Neural cell (in vitro differentiated cells): ENCODE measurements around the gene PLEKHA5. TPM values are rescaled to one million over a fixed set of nuclear protein-coding genes. Genes with fewer than 3 reads are reported as not detected.

Source experiments
- H2AFZ ChIP-seq: fragments of 200-600, 300-800 bp; sonication (generic), shearing (Covaris generic); 2 replicates; pipeline ENCODE4 v1.6.0; 2014; ENCODE audit warnings: low read depth, mild to moderate bottlenecking, antibody characterized with exemption, low read length, moderate library complexity
- H3F3A ChIP-seq: fragments of 200-600 bp; shearing (Covaris generic); 2 replicates; pipeline ENCODE4 v1.6.1; 2016; ENCODE audit warnings: mild to moderate bottlenecking, moderate library complexity, mixed read lengths, antibody characterized with exemption, low read length; ENCODE audit not compliant: insufficient read depth, poor library complexity, severe bottlenecking
- H3K27ac ChIP-seq: fragments of 200-600, 300-800 bp; sonication (generic), shearing (Covaris generic); 2 replicates; pipeline ENCODE4 v1.5.1; 2014; ENCODE audit warnings: mild to moderate bottlenecking, low read length, moderate library complexity
- H3K27me3 ChIP-seq: fragments of 300-800, 200-600 bp; sonication (generic), shearing (Covaris generic); 2 replicates; pipeline ENCODE4 v1.6.0; 2014; ENCODE audit warnings: mild to moderate bottlenecking, low read depth, low read length, moderate library complexity; ENCODE audit not compliant: insufficient read depth
- H3K36me3 ChIP-seq: fragments of 300-800, 200-600 bp; sonication (generic), shearing (Covaris generic); 2 replicates; pipeline ENCODE4 v1.5.1; 2014; ENCODE audit warnings: mild to moderate bottlenecking, antibody characterized with exemption, low read length, moderate library complexity; ENCODE audit not compliant: insufficient read depth
- H3K4me2 ChIP-seq: fragments of 300-800, 200-600 bp; sonication (generic), shearing (Covaris generic); 2 replicates; pipeline ENCODE4 v1.6.0; 2014; ENCODE audit warnings: mild to moderate bottlenecking, low read length
- H3K4me3 ChIP-seq: fragments of 300-800, 200-600 bp; sonication (generic), shearing (Covaris generic); 2 replicates; pipeline ENCODE4 v1.5.1; 2014; ENCODE audit warnings: mild to moderate bottlenecking, low read length, moderate library complexity
- H3K79me2 ChIP-seq: fragments of 200-600 bp; shearing (Covaris generic); replicated peaks from 2 replicates; pipeline ENCODE4 v1.6.0; 2014; ENCODE audit warnings: mild to moderate bottlenecking, low read length, moderate library complexity; ENCODE audit not compliant: insufficient read depth
- H3K9ac ChIP-seq: fragments of 300-800, 200-600 bp; sonication (generic), shearing (Covaris generic); 2 replicates; pipeline ENCODE4 v1.6.1; 2016; ENCODE audit warnings: mild to moderate bottlenecking, low read length, mixed read lengths
- H3K9me2 ChIP-seq: fragments of 200-600 bp; shearing (Covaris generic); 2 replicates; pipeline ENCODE4 v1.6.1; 2016; ENCODE audit warnings: mild to moderate bottlenecking, low read length, mixed read lengths; ENCODE audit not compliant: insufficient read depth
- H3K9me3 ChIP-seq: fragments of 200-600, 300-800 bp; sonication (generic), shearing (Covaris generic); 2 replicates; pipeline ENCODE4 v1.6.1; 2016; ENCODE audit warnings: mild to moderate bottlenecking, mixed run types, low read length, moderate library complexity, mixed read lengths
- H4K20me1 ChIP-seq: fragments of 200-600 bp; shearing (Covaris generic); 2 replicates; pipeline ENCODE4 v1.6.1; 2016; ENCODE audit warnings: mild to moderate bottlenecking, mixed run types; ENCODE audit not compliant: insufficient read depth
- CTCF ChIP-seq: fragments of 450-650 bp; IDR thresholded peaks from 2 replicates; pipeline ENCODE4 v1.5.1; 2014; ENCODE audit warnings: antibody characterized with exemption, mild to moderate bottlenecking, moderate library complexity; ENCODE audit not compliant: poor library complexity, severe bottlenecking
- EP300 ChIP-seq: fragments of 450-650 bp; conservative IDR thresholded peaks from 2 replicates; pipeline ENCODE4 v1.6.1; 2014; ENCODE audit warnings: antibody characterized with exemption, mild to moderate bottlenecking, moderate library complexity; ENCODE audit not compliant: poor library complexity, severe bottlenecking
- EZH2 ChIP-seq: fragments of 200-600, 300-800 bp; shearing (Covaris generic), sonication (generic); IDR thresholded peaks from 2 replicates; pipeline ENCODE4 v1.6.1; 2014; ENCODE audit warnings: antibody characterized with exemption, low read length, borderline replicate concordance, mild to moderate bottlenecking; ENCODE audit not compliant: insufficient read depth, poor library complexity, severe bottlenecking
- MXI1 ChIP-seq: fragments of 450-650 bp; conservative IDR thresholded peaks from 2 replicates; pipeline ENCODE4 v1.6.1; 2014; ENCODE audit warnings: antibody characterized with exemption, mild to moderate bottlenecking; ENCODE audit not compliant: poor library complexity, severe bottlenecking
- POLR2AphosphoS5 ChIP-seq: IDR thresholded peaks from 2 replicates; pipeline ENCODE4 v1.6.1; 2012
- RAD21 ChIP-seq: fragments of 450-650 bp; conservative IDR thresholded peaks from 2 replicates; pipeline ENCODE4 v1.6.1; 2014; ENCODE audit warnings: antibody characterized with exemption, mild to moderate bottlenecking, moderate library complexity
- SMC3 ChIP-seq: fragments of 450-650 bp; conservative IDR thresholded peaks from 2 replicates; pipeline ENCODE4 v1.6.1; 2014; ENCODE audit warnings: antibody characterized with exemption, mild to moderate bottlenecking, moderate library complexity; ENCODE audit not compliant: poor library complexity
- TAF1 ChIP-seq: IDR thresholded peaks from 2 replicates; pipeline ENCODE4 v1.6.1; 2012; ENCODE audit warnings: low read depth
- polyA plus RNA-seq: library from polyadenylated mRNA; depleted of rRNA; stranded (reverse); fragments of >200 nt; gene quantifications from 2 replicates; pipeline ENCODE4 v1.2.3, GENCODE V29; 2014
- TF ChIP-seq, protein P1 (sequence below): IDR thresholded peaks from 2 replicates; pipeline ENCODE4 v1.6.1; 2012; ENCODE audit warnings: borderline replicate concordance

PLEKHA5 gene
- polyA plus RNA-seq, 1 donor from 2014 or later: 130 TPM

DNA sequence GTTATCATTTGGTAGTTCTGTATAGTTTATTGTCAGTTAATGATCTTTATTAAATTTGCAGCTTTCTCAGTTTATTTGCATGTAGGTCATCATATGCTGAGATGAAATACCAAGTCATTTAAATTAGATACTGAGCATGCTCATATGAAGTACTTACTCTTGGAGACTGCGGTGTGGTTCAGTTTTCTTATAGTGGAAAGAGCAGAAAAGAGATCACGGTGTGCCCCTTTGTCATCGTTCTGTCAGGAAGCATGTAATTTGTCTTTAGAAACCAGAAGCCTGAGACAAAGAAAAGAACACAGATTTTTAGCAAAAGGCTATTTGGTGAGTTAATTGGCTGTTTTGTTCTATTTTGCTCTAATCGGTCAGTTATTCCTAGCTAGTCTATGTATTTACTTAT is 75.6 kb downstream of the PLEKHA5 start:
- Histone ChIP-seq H3K4me2 (peak overlapping the region; percentile 31), H3K9me2 (no peaks in the 10 kb centered on the region), H2AFZ (no peak overlapping the region), H3K9ac (peak overlapping the region; percentile 29), H4K20me1 (no peaks in the 10 kb centered on the region), H3K9me3 (no peaks in the 10 kb centered on the region), H3K27ac (peak overlapping the region; percentile 39), H3K79me2 (peaks cover 50% of the 10 kb centered on the region), H3K4me3 (peak overlapping the region; percentile 50), H3K27me3 (no peaks in the 10 kb centered on the region), H3F3A (no peaks in the 10 kb centered on the region), H3K36me3 (no peaks in the 10 kb centered on the region)
- TF ChIP-seq MXI1: no peak
- TF ChIP-seq, protein P1, sequence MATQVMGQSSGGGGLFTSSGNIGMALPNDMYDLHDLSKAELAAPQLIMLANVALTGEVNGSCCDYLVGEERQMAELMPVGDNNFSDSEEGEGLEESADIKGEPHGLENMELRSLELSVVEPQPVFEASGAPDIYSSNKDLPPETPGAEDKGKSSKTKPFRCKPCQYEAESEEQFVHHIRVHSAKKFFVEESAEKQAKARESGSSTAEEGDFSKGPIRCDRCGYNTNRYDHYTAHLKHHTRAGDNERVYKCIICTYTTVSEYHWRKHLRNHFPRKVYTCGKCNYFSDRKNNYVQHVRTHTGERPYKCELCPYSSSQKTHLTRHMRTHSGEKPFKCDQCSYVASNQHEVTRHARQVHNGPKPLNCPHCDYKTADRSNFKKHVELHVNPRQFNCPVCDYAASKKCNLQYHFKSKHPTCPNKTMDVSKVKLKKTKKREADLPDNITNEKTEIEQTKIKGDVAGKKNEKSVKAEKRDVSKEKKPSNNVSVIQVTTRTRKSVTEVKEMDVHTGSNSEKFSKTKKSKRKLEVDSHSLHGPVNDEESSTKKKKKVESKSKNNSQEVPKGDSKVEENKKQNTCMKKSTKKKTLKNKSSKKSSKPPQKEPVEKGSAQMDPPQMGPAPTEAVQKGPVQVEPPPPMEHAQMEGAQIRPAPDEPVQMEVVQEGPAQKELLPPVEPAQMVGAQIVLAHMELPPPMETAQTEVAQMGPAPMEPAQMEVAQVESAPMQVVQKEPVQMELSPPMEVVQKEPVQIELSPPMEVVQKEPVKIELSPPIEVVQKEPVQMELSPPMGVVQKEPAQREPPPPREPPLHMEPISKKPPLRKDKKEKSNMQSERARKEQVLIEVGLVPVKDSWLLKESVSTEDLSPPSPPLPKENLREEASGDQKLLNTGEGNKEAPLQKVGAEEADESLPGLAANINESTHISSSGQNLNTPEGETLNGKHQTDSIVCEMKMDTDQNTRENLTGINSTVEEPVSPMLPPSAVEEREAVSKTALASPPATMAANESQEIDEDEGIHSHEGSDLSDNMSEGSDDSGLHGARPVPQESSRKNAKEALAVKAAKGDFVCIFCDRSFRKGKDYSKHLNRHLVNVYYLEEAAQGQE: no peak
- no peak for TF ChIP-seq SMC3
- no peak for TF ChIP-seq EP300
- TF ChIP-seq POLR2AphosphoS5: no peak
- TF ChIP-seq TAF1: no peak
- no peak for TF ChIP-seq RAD21
- TF ChIP-seq EZH2: no peak
- TF ChIP-seq CTCF: no peak

- Histone ChIP-seq H4K20me1 (no peaks in the 10 kb centered on the region), H3K4me2 (no peak overlapping the region), H2AFZ (no peak overlapping the region), H3K36me3 (no peaks in the 10 kb centered on the region), H3K79me2 (peaks cover 42% of the 10 kb centered on the region), H3K27ac (no peak overlapping the region), H3K4me3 (peak overlapping the region; percentile 50), H3K27me3 (no peaks in the 10 kb centered on the region), H3F3A (no peaks in the 10 kb centered on the region), H3K9ac (no peak overlapping the region), H3K9me2 (no peaks in the 10 kb centered on the region), H3K9me3 (no peaks in the 10 kb centered on the region)
- TF ChIP-seq POLR2AphosphoS5: no peak
- TF ChIP-seq SMC3: no peak
- TF ChIP-seq CTCF: no peak
- no peak for TF ChIP-seq RAD21
- TF ChIP-seq EP300: no peak
- TF ChIP-seq EZH2: no peak
- no peak for TF ChIP-seq MXI1
- no peak for TF ChIP-seq TAF1
- TF ChIP-seq, protein P1: no peak
These were observed 77.1 kb downstream of the PLEKHA5 start for GRCh38 chr12:19206493-19207077.
